ENCODE data around the gene PPEF1.
"Not testable (repeated sequence)": the region's sequence is repeated elsewhere in the genome, so short reads cannot be mapped to it uniquely, and the experiment has no call there.

The PPEF1 gene

DNA sequence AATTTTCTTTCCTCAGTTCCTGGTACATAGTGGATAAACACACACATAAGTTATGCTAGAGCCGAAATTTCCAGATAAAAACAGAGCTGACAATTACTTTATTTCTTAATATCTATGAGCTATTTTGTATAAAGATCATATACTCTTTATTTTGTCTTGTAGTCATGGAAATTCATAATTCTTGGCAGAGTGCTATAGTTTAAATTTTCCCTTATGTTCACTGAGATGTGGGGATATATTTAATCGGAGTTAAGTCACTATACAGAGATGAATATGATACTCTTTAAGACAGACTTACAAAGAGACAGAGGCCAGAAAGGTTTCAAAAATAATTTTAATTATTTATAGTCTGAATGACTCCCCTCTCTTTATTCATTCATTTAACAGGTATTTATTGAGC is 89.7 kb downstream of the PPEF1 start:
- no peak for DNase-seq (ENCODE audit: low read depth)

DNA sequence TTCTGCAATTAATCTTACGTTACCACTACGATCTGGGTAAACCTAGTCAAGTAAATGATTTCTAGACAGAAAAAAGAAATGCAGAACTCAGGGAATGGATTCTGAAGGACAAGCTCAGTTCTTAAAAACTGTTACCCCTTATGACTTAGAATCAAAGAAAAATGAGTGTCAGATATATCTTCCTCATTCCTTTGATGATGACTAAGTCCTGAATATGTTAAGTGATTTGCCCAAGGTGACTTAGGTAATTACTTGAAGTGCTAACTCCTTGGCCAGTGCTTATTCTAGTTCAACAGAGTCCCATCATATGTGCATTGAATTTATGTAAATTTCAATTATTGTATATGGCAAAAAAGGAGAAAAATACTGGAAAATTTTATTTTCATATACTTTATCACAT is 92.5 kb downstream of the PPEF1 start:
- DNase-seq (ENCODE audit: low read depth) = no peak

DNA sequence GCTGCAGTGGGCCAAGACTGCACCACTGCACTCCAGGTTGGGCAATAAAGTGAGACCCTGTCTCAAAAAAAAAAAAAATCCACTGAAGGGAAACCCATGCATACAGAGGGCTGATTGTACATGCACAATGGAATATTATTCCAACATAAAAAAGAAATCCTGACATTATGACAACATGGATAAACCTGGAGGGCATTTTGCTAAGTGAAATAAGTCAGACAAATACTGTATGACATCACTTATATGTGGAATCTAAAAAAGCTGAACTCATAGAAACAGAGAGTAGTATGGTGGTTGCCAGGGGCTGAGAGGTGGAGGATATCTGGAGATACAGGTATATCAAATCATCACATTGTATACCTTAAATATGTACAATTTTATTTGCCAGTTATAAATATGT is 102.2 kb downstream of the PPEF1 start:
- no peak for DNase-seq (ENCODE audit: low read depth)

DNA sequence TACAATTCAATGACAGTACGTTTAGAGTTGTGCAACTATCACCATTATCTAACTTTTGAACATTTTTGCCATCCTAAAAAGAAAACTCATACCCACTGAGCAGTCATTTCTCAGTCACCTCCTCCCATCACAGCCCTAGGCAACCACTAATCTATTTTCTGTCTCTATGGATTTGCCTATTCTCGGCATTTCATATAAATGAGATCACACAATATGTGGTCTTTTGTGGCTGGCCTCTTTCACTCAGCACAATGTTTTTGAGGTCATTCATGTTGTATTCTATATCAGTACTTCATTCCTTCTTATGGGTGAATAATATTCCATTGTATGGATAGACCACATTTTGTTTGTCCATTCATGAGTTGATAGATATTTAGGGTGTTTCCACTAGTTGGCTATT is 103.0 kb downstream of the PPEF1 start:
- no peak for DNase-seq (ENCODE audit: low read depth)

DNA sequence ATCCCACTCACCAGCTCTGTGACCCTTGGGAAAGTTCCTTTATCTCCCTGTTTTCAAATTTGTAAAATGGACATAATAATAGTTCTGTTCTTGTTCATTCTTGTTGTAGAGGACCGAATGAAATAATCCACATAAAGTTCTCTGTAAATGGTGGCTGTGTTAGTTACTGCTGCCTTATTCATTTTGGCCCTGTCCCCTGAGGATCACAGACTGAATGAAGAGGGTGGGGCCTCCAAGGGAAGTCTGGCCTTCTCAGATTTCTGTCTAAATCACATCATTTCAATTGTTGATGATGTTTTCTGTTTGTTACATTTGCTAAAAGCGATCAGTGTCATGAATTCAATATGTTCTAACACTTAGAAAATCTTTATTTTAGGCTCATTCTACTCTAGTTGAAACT is 117.9 kb downstream of the PPEF1 start:
- DNase-seq (ENCODE audit: low read depth) = no peak

- no peak for DNase-seq (ENCODE audit: low read depth)
Measured at GRCh38 chrX:18828832-18829404, 121.5 kb downstream of the PPEF1 start.

- no peak for DNase-seq (ENCODE audit: low read depth)
Measured at GRCh38 chrX:18833071-18833731, 125.8 kb downstream of the PPEF1 start.

DNA sequence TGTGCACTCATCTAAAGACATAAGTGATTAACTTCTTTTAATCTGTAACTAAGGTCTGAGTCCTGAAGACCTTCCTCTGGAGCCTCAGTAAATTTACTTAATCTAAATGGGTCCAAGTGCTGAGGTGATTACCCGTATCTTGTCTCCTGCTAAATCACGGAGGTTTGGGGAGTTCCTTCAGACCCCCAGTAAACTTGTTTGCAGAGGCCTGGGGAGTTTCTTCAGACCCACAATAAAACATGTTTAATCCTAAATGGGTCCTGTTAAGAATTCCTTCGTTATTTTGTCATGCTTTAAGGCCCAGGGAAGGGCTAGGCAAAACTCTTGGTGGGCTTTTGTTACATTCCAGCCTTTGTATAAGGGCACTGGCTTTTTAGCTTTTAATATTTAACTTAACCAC is 140.5 kb downstream of the PPEF1 start:
- not testable (repeated sequence) for DNase-seq (ENCODE audit: low read depth)

DNA sequence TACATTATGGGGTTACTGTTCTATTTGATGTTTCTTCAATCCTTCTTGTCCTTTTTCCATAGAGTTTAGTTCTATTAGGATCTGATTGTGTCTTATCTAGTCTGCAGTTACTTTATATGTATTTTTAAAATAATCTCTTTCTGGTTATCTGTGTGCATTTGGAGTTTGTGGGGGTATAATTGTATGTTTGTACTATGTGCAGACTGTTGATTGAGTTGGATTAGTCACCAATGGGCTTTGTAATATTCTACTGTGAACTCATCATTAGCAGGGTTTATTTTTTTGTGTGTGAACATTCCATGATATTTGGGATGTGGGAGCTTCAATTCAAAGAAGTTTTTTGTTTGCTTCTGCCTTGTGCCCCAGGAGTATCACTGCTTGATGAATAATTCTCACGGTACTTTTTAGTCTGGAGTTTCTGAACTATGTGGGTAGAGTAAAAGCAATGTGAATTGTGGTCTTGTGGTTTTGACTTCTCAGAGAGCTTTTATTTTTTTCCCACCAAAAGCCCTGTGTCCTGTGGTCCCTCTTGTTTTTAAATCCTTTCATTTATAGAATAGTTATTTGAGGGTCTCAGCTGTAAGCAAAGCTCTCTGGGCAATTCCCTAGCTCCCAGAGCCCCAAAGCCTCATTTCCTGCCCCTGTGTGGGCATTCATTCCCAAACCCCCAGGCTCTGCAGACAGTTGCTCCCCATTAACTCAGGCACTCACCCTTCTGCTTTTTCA is 148.6 kb downstream of the PPEF1 start:
- DNase-seq (ENCODE audit: low read depth) = no peak

DNA sequence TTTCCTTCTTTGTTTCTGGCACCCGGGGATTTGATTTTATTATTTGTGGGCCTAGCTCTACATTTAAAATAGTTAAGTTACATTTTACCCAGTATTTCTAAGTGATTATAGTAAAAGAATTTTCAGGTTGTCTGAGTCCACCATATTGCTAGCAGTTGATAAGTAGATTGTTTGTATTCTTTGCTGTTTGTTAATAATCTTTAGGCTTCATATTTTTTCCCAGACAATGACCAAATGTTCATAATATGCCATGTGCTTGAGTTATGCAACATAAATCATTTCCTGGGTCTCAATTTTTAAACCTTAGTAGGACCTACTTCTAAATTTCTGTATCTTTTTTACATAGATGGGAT is 149.2 kb downstream of the PPEF1 start:
- no peak for DNase-seq (ENCODE audit: low read depth)

- DNase-seq (ENCODE audit: low read depth) = no peak
Measured at GRCh38 chrX:18861511-18861910, 154.1 kb downstream of the PPEF1 start.

GRCh38 chrX:18864390-18864920 is 157.0 kb downstream of the PPEF1 start:
- no peak for DNase-seq (ENCODE audit: low read depth)

- DNase-seq (ENCODE audit: low read depth) = no peak
Measured at GRCh38 chrX:18871161-18871890, 163.9 kb downstream of the PPEF1 start.

DNA sequence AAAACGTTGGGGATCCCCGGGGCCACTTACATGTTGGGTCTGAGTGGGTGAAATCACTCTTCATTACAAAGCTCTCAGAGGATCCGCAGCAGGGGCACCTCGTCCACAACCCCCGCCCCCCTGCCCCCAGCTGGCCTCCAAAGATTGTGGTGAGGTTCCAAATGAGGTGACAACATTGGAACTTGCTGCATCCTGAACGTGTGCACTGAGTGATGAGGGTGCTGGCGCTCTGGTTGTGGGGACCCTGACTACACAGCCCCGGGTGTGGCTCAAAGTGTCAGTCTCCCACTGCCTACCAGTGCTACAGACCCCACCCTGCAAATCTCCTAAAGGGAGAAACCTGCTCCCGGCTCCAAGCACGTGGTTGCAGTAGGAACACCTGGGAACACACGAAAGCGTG is 164.5 kb downstream of the PPEF1 start:
- no peak for DNase-seq (ENCODE audit: low read depth)

GRCh38 chrX:18872621-18873020 is 165.2 kb downstream of the PPEF1 start:
- no peak for DNase-seq (ENCODE audit: low read depth)

GRCh38 chrX:18873189-18873791 is 165.8 kb downstream of the PPEF1 start:
- no peak for DNase-seq (ENCODE audit: low read depth)

DNA sequence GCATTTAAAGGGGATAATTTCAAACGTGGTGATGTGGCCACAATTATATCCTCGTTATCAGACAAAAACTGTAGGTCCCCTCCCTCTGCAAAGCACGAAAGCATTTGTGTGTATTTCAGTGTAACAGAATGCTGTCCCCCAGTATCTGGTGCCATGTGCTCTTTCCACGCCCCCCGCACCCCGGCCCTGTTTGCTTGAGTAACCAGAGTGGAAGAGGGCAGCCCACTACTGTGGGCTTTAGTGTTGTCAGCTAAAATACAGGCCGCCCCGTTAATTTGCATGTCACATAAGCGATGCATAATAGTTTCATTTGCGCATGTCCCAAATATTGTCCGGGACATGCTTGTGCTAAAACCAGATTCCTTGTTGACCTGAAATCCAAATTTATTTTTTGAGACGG is 166.4 kb downstream of the PPEF1 start:
- DNase-seq (ENCODE audit: low read depth) = no peak

GRCh38 chrX:18874560-18875255 is 167.3 kb downstream of the PPEF1 start:
- no peak for DNase-seq (ENCODE audit: low read depth)

DNA sequence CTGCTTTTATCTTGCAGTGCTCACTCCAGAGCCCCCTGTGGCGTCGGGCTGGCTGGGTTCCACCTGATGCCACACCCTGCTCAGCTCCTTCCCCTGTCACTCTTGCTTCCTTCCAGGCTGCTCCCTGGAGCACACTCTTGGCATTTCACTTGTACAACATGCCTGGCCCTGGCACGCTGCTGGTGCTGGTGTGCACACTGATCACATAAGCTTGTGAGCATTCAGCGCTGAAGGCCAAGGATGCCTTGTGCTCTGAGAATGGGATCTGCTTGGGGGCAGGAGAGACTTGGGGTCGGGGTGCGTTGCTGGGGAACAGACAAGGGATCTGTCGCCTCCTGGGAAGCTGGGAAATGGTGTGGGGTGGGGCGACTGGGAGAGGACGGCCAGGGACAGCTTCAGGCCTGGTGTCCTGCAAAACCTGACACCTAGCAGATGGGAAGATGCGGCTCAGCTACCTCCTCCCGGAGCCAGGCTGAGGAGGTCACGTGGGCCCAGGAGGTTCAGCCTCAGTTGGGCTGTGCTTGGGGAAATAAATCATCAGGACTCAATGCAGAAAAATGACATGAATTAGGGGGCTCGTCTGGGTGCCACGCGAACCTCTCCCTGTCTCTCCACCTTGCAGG is 167.9 kb downstream of the PPEF1 start:
- no peak for DNase-seq (ENCODE audit: low read depth)

GRCh38 chrX:18877469-18877868 is 170.0 kb downstream of the PPEF1 start:
- no peak for DNase-seq (ENCODE audit: low read depth)
